GM21529 (cell line): ENCODE measurements around the gene CARMIL1.
A peak's percentile ranks its signal among the peaks of the same experiment; 100 is the strongest.

Experiments used
- ATAC-seq: cut with Tn5 transposase; IDR thresholded peaks from one replicate; pipeline ENCODE4 v1.9.1; 2021; ENCODE audit not compliant: unreplicated experiment

Gene CARMIL1

GRCh38 chr6:25465941-25466340, 186.8 kb downstream of the CARMIL1 start:
- ATAC-seq, result no peak

- no peak for ATAC-seq
Observed at GRCh38 chr6:25468881-25469280, 189.7 kb downstream of the CARMIL1 start.

GRCh38 chr6:25469797-25470388, 190.7 kb downstream of the CARMIL1 start:
- ATAC-seq, result no peak

GRCh38 chr6:25472306-25472705, 193.1 kb downstream of the CARMIL1 start:
- ATAC-seq, result no peak

GRCh38 chr6:25472906-25473305, 193.7 kb downstream of the CARMIL1 start:
- ATAC-seq, result no peak

- no peak for ATAC-seq
Observed at GRCh38 chr6:25473447-25473846, 194.3 kb downstream of the CARMIL1 start.

GRCh38 chr6:25476126-25476525, 197.0 kb downstream of the CARMIL1 start:
- no peak for ATAC-seq

- no peak for ATAC-seq
Observed at GRCh38 chr6:25477006-25477590, 197.9 kb downstream of the CARMIL1 start.

GRCh38 chr6:25478973-25479372, 199.8 kb downstream of the CARMIL1 start:
- ATAC-seq, result no peak

- ATAC-seq, result no peak
Observed at GRCh38 chr6:25481267-25481666, 202.1 kb downstream of the CARMIL1 start.

- no peak for ATAC-seq
Observed at GRCh38 chr6:25482996-25483395, 203.8 kb downstream of the CARMIL1 start.

GRCh38 chr6:25483943-25484342, 204.8 kb downstream of the CARMIL1 start:
- no peak for ATAC-seq

- no peak for ATAC-seq
Observed at GRCh38 chr6:25484900-25485299, 205.7 kb downstream of the CARMIL1 start.

GRCh38 chr6:25485821-25486534, 206.8 kb downstream of the CARMIL1 start:
- ATAC-seq, result no peak

- no peak for ATAC-seq
Observed at GRCh38 chr6:25486550-25486949, 207.4 kb downstream of the CARMIL1 start.

GRCh38 chr6:25487012-25487411, 207.8 kb downstream of the CARMIL1 start:
- no peak for ATAC-seq

GRCh38 chr6:25488156-25488555, 209.0 kb downstream of the CARMIL1 start:
- ATAC-seq, result no peak

GRCh38 chr6:25489399-25489798, 210.2 kb downstream of the CARMIL1 start:
- ATAC-seq, result no peak

- peak; percentile 88 for ATAC-seq
Observed at GRCh38 chr6:25490018-25490801, 211.0 kb downstream of the CARMIL1 start.

GRCh38 chr6:25492951-25493350, 213.8 kb downstream of the CARMIL1 start:
- no peak for ATAC-seq

- ATAC-seq, result no peak
Observed at GRCh38 chr6:25494469-25494868, 215.3 kb downstream of the CARMIL1 start.
